Liver (tissue), 9 donors: Measurements from ENCODE around the gene C10orf71. TPM values are rescaled to one million over a fixed set of nuclear protein-coding genes. Genes with fewer than 3 reads are reported as not detected.

Experiments
- DNase-seq: peaks from one replicate; pipeline ENCODE4 v3.0.0-alpha.2; 2017; ENCODE audit warnings: low spot score
- H3K27ac ChIP-seq, 2 donors: one replicate each; pipeline ENCODE4 v1.7.0; 2013; ENCODE audit warnings: inconsistent platforms in 2 of 2, low read length in 2 of 2, control low read depth in 1 of 2, low read depth in 1 of 2, mild to moderate bottlenecking in 1 of 2
- H3K27me3 ChIP-seq, 4 donors: one replicate each; pipeline versions ENCODE4 v1.6.1 to v1.7.0; 2013; ENCODE audit warnings: low read length in 3 of 4, inconsistent platforms in 1 of 4, mild to moderate bottlenecking in 1 of 4, moderate library complexity in 1 of 4; ENCODE audit not compliant: control insufficient read depth in 4 of 4, insufficient read depth in 4 of 4
- H3K36me3 ChIP-seq, 4 donors: one replicate each; pipeline versions ENCODE4 v1.6.1 to v1.7.0; 2013; ENCODE audit warnings: low read length in 3 of 4, mild to moderate bottlenecking in 3 of 4, low read depth in 1 of 4, moderate library complexity in 1 of 4; ENCODE audit not compliant: control insufficient read depth in 4 of 4, insufficient read depth in 3 of 4
- H3K4me1 ChIP-seq, 4 donors: one replicate each; pipeline versions ENCODE4 v1.6.1 to v1.7.0; 2013; ENCODE audit warnings: low read length in 3 of 4, mild to moderate bottlenecking in 3 of 4, moderate library complexity in 1 of 4; ENCODE audit not compliant: control insufficient read depth in 4 of 4, insufficient read depth in 4 of 4
- H3K4me3 ChIP-seq, 3 donors: one replicate each; pipeline versions ENCODE4 v1.6.1 to v1.7.0; 2013; ENCODE audit warnings: low read length in 3 of 3, control low read depth in 1 of 3, low read depth in 1 of 3, mild to moderate bottlenecking in 1 of 3
- H3K9ac ChIP-seq, 2 donors: one replicate each; pipeline ENCODE4 v1.7.0; 2013; ENCODE audit warnings: low read length in 2 of 2, mild to moderate bottlenecking in 2 of 2, moderate library complexity in 2 of 2, control low read depth in 1 of 2, low read depth in 1 of 2
- H3K9me3 ChIP-seq, 4 donors: one replicate each; pipeline versions ENCODE4 v1.6.1 to v1.7.0; 2013; ENCODE audit warnings: low read length in 3 of 4; ENCODE audit not compliant: control insufficient read depth in 4 of 4
- EGR1 ChIP-seq, 2 donors: IDR thresholded peaks; 2 replicates each; pipeline ENCODE4 v1.6.1; 2016 to 2018; ENCODE audit warnings: antibody characterized with exemption in 2 of 2, low read depth in 2 of 2
- FOXA1 ChIP-seq: IDR thresholded peaks from 2 replicates; pipeline ENCODE4 v1.6.1; 2016; ENCODE audit warnings: antibody characterized with exemption
- FOXA2 ChIP-seq: IDR thresholded peaks from 2 replicates; pipeline ENCODE4 v1.6.1; 2016; ENCODE audit warnings: antibody characterized with exemption
- GABPA ChIP-seq, 2 donors: IDR thresholded peaks in 1 of 2; conservative IDR thresholded peaks in 1 of 2; 2 replicates each; pipeline ENCODE4 v1.6.1; 2016; ENCODE audit warnings: antibody characterized with exemption in 2 of 2, mild to moderate bottlenecking in 1 of 2, moderate library complexity in 1 of 2
- HNF4A ChIP-seq, 2 donors: conservative IDR thresholded peaks; 2 replicates each; pipeline ENCODE4 v1.6.1; 2016; ENCODE audit warnings: antibody characterized with exemption in 2 of 2, mild to moderate bottlenecking in 2 of 2
- HNF4G ChIP-seq: IDR thresholded peaks from 2 replicates; pipeline ENCODE4 v1.6.1; 2016; ENCODE audit warnings: antibody characterized with exemption
- JUND ChIP-seq, 2 donors: IDR thresholded peaks; 2 replicates each; pipeline ENCODE4 v1.6.1; 2016; ENCODE audit warnings: antibody characterized with exemption in 2 of 2
- NR2F2 ChIP-seq: IDR thresholded peaks from 2 replicates; pipeline ENCODE4 v1.6.1; 2016; ENCODE audit warnings: antibody characterized with exemption
- RAD21 ChIP-seq, 2 donors: IDR thresholded peaks; 2 replicates each; pipeline ENCODE4 v1.6.1; 2016; ENCODE audit warnings: antibody characterized with exemption in 2 of 2, mild to moderate bottlenecking in 2 of 2
- RXRA ChIP-seq, 2 donors: IDR thresholded peaks; 2 replicates each; pipeline ENCODE4 v1.6.1; 2017 to 2018; ENCODE audit warnings: antibody characterized with exemption in 2 of 2, mild to moderate bottlenecking in 1 of 2
- SP1 ChIP-seq: IDR thresholded peaks from 2 replicates; pipeline ENCODE4 v1.6.1; 2018; ENCODE audit warnings: antibody characterized with exemption, mild to moderate bottlenecking
- TAF1 ChIP-seq: conservative IDR thresholded peaks from 2 replicates; pipeline ENCODE4 v1.6.1; 2016; ENCODE audit warnings: antibody characterized with exemption, mild to moderate bottlenecking
- YY1 ChIP-seq: IDR thresholded peaks from 2 replicates; pipeline ENCODE4 v1.6.1; 2016; ENCODE audit warnings: antibody characterized with exemption, mild to moderate bottlenecking
- ZBTB33 ChIP-seq: IDR thresholded peaks from 2 replicates; pipeline ENCODE4 v1.6.1; 2016; ENCODE audit warnings: antibody characterized with exemption
- WGBS: extraction: QIAGEN DNeasy Blood & Tissue Kit; methylation state at CpG from one replicate; pipeline ENCODE4 v1.1.7; 2013; 5-methylcytosine and 5-hydroxymethylcytosine counted together
- polyA plus RNA-seq, 2 donors: library from polyadenylated mRNA; stranded (reverse) in 1 of 2; unstranded in 1 of 2; fragments of 200-250 nt in 1 of 2; fragments of >200 nt in 1 of 2; fragmentation: Nextera tagmentation in 1 of 2; extraction: Ambion mirVana in 1 of 2; gene quantifications; one replicate each; pipeline versions ENCODE4 v1.2.1 to v1.2.3, GENCODE V29; 2013 to 2015
- total RNA-seq, 2 donors: library from RNA; depleted of rRNA; stranded (reverse); fragments of >200 nt; gene quantifications; one replicate each; pipeline ENCODE4 v1.2.3, GENCODE V29; 2014
- TF ChIP-seq, protein P1 (sequence below): fragments of 150-350 bp; IDR thresholded peaks from 2 replicates; pipeline ENCODE4 v1.5.1; 2017; ENCODE audit warnings: improper control_type of control experiment, low read depth, low read length; ENCODE audit not compliant: missing input control
- TF ChIP-seq, protein P2 (sequence below): IDR thresholded peaks from 2 replicates; pipeline ENCODE4 v1.6.1; 2016; ENCODE audit warnings: antibody characterized with exemption
- TF ChIP-seq, protein P3 (sequence below): IDR thresholded peaks from 2 replicates; pipeline ENCODE4 v1.6.1; 2016; ENCODE audit warnings: antibody characterized with exemption, mild to moderate bottlenecking
- TF ChIP-seq, protein P4 (sequence below): IDR thresholded peaks from 2 replicates; pipeline ENCODE4 v1.6.1; 2016; ENCODE audit warnings: antibody characterized with exemption
- donor health status: healthy.
- donor health status: healthy.
- donor health status: healthy.
- donor health status: healthy.
- donor health status: healthy.

Gene C10orf71
- total and polyA plus RNA-seq, 4 donors, result 0.03 TPM; not detected in 3

DNA sequence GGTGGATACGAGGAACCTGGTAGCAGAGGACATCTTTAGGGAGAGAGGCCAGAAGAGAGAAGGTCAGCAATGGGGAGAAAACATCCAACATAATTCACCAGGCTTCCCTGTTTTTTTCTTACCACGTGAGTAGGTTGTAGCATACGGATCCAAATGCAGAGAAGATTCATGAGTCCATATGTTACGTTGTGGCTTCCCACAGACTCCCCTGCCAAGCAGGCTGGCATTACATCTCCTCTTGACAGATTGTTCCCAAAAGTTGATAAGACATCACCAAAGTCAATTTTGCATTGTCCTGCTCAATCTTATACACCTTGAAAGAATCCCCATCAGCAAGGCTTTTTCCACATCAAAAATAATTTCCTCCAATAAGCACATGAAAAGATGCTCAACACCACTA, 57.2 kb downstream of the C10orf71 start:
- H3K4me3 ChIP-seq, result no peak overlapping the region
- TF ChIP-seq, protein P1, sequence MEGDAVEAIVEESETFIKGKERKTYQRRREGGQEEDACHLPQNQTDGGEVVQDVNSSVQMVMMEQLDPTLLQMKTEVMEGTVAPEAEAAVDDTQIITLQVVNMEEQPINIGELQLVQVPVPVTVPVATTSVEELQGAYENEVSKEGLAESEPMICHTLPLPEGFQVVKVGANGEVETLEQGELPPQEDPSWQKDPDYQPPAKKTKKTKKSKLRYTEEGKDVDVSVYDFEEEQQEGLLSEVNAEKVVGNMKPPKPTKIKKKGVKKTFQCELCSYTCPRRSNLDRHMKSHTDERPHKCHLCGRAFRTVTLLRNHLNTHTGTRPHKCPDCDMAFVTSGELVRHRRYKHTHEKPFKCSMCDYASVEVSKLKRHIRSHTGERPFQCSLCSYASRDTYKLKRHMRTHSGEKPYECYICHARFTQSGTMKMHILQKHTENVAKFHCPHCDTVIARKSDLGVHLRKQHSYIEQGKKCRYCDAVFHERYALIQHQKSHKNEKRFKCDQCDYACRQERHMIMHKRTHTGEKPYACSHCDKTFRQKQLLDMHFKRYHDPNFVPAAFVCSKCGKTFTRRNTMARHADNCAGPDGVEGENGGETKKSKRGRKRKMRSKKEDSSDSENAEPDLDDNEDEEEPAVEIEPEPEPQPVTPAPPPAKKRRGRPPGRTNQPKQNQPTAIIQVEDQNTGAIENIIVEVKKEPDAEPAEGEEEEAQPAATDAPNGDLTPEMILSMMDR, result no peak
- TF ChIP-seq RXRA (IDR thresholded peaks at IDR 0.05) (no peak), GABPA (IDR thresholded peaks at IDR 0.05 in 1 of 2, conservative IDR thresholded peaks at IDR 0.05 in 1 of 2) (no peak), RAD21 (IDR thresholded peaks at IDR 0.05) (no peak), FOXA2 (no peak), ZBTB33 (no peak), SP1 (no peak), NR2F2 (no peak), HNF4G (no peak), FOXA1 (no peak), YY1 (no peak), TAF1 (no peak), JUND (IDR thresholded peaks at IDR 0.05) (no peak), EGR1 (IDR thresholded peaks at IDR 0.05; ENCODE audit: low read depth in 2 of 2) (no peak), HNF4A (conservative IDR thresholded peaks at IDR 0.05) (no peak)
- TF ChIP-seq, protein P2, sequence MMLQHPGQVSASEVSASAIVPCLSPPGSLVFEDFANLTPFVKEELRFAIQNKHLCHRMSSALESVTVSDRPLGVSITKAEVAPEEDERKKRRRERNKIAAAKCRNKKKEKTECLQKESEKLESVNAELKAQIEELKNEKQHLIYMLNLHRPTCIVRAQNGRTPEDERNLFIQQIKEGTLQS, result no peak
- TF ChIP-seq, protein P3, sequence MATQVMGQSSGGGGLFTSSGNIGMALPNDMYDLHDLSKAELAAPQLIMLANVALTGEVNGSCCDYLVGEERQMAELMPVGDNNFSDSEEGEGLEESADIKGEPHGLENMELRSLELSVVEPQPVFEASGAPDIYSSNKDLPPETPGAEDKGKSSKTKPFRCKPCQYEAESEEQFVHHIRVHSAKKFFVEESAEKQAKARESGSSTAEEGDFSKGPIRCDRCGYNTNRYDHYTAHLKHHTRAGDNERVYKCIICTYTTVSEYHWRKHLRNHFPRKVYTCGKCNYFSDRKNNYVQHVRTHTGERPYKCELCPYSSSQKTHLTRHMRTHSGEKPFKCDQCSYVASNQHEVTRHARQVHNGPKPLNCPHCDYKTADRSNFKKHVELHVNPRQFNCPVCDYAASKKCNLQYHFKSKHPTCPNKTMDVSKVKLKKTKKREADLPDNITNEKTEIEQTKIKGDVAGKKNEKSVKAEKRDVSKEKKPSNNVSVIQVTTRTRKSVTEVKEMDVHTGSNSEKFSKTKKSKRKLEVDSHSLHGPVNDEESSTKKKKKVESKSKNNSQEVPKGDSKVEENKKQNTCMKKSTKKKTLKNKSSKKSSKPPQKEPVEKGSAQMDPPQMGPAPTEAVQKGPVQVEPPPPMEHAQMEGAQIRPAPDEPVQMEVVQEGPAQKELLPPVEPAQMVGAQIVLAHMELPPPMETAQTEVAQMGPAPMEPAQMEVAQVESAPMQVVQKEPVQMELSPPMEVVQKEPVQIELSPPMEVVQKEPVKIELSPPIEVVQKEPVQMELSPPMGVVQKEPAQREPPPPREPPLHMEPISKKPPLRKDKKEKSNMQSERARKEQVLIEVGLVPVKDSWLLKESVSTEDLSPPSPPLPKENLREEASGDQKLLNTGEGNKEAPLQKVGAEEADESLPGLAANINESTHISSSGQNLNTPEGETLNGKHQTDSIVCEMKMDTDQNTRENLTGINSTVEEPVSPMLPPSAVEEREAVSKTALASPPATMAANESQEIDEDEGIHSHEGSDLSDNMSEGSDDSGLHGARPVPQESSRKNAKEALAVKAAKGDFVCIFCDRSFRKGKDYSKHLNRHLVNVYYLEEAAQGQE, result no peak
- TF ChIP-seq, protein P4, sequence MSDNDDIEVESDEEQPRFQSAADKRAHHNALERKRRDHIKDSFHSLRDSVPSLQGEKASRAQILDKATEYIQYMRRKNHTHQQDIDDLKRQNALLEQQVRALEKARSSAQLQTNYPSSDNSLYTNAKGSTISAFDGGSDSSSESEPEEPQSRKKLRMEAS, result no peak
- WGBS, result 85% methylated on average over 4 of the region's 4 CpGs
- no peak overlapping the region for H3K27ac ChIP-seq
- no peaks in the 10 kb centered on the region for H3K4me1 ChIP-seq
- no peak overlapping the region for H3K9ac ChIP-seq
- no peaks in the 10 kb centered on the region for H3K27me3 ChIP-seq
- H3K9me3 ChIP-seq, result peaks cover 0 to 1% (median 0%) of the 10 kb centered on the region in 4 donors
- H3K36me3 ChIP-seq, result no peaks in the 10 kb centered on the region
- DNase-seq, result no peak
